ENCODE measurements around the gene CARD10. TPM values are rescaled to one million over a fixed set of nuclear protein-coding genes. Genes with fewer than 3 reads are reported as not detected.

Gene CARD10
- total and polyA plus RNA-seq, 2 of the 13 experiments (the other 11 are each of a cell fraction or from before 2014, with no cell fraction given): 35.2 to 55.8 TPM

DNA sequence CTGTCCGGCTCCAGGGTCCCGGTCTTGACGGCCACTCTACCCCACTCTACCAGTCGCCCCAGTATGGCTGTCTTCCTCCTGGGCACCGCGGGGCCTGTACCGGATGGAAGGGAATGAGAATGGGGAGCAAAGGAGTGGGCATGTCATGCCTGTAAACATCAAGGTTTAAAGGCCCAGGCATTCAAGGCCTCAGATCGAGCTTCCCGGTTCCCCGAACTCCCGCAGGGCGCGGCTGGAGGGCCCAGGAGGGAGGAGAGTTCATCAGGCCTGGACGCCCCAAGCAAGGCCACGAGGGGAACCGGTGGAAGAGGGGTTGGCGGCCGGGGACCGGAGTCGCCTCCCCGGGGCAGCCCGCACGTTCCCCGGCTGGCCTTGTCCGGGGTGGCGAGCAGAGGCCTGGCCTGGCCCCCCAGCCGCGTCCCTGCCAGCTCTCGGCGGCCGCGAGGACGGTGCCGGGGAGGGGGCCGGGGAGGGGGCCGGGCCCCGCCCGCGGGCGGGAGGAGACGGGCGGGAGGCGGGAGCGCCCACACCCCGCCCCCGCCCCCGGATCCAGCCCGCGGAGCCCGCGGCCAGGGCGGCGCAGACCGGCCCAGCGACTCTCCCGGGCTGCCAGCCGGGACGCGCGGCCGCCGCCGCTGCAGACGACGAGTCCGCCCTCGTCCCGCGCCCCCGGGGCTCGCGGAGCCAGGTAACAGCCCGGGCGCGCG, 40.8 kb upstream of the CARD10 start, which contains the start of gene CDC42EP1 (continued):
- peak; percentile 36; the same call in 1 of the 2 replicates for TF ChIP-seq HES4 (CRISPR knock-in tag; IDR thresholded peaks at IDR 0.05; ENCODE audit: borderline replicate concordance)
- no peak for TF ChIP-seq TCF7L2 (IDR thresholded peaks at IDR 0.05; ENCODE audit: low read depth, low read length)
- TF ChIP-seq, protein P1, sequence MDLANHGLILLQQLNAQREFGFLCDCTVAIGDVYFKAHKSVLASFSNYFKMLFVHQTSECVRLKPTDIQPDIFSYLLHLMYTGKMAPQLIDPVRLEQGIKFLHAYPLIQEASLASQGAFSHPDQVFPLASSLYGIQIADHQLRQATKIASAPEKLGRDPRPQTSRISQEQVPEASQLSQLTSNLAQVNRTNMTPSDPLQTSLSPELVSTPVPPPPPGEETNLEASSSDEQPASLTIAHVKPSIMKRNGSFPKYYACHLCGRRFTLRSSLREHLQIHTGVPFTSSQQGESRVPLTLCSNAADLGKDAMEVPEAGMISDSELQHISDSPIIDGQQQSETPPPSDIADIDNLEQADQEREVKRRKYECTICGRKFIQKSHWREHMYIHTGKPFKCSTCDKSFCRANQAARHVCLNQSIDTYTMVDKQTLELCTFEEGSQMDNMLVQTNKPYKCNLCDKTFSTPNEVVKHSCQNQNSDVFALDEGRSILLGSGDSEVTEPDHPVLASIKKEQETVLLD (CRISPR knock-in tag; IDR thresholded peaks at IDR 0.05; ENCODE audit: low read depth): peak; percentile 67; the same call in 1 of the 2 replicates
- no peak for TF ChIP-seq ZNF460 (CRISPR knock-in tag; IDR thresholded peaks at IDR 0.05; ENCODE audit: borderline replicate concordance)
- TF ChIP-seq, protein P2, sequence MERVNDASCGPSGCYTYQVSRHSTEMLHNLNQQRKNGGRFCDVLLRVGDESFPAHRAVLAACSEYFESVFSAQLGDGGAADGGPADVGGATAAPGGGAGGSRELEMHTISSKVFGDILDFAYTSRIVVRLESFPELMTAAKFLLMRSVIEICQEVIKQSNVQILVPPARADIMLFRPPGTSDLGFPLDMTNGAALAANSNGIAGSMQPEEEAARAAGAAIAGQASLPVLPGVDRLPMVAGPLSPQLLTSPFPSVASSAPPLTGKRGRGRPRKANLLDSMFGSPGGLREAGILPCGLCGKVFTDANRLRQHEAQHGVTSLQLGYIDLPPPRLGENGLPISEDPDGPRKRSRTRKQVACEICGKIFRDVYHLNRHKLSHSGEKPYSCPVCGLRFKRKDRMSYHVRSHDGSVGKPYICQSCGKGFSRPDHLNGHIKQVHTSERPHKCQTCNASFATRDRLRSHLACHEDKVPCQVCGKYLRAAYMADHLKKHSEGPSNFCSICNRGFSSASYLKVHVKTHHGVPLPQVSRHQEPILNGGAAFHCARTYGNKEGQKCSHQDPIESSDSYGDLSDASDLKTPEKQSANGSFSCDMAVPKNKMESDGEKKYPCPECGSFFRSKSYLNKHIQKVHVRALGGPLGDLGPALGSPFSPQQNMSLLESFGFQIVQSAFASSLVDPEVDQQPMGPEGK (CRISPR knock-in tag; IDR thresholded peaks at IDR 0.05): peak; percentile 89
- TF ChIP-seq ZNF496 (CRISPR knock-in tag; IDR thresholded peaks at IDR 0.05; ENCODE audit: insufficient replicate concordance): no peak
- TF ChIP-seq ZNF607 (CRISPR knock-in tag; IDR thresholded peaks at IDR 0.05; ENCODE audit: borderline replicate concordance): peak; percentile 66; the same call in 1 of the 2 replicates
- no peak for TF ChIP-seq EEA1 (CRISPR knock-in tag; IDR thresholded peaks at IDR 0.05; ENCODE audit: borderline replicate concordance)
- peak; percentile 52; the same call in 1 of the 2 replicates for TF ChIP-seq ZSCAN25 (CRISPR knock-in tag; IDR thresholded peaks at IDR 0.05)
- no peak for TF ChIP-seq RXRB (CRISPR knock-in tag; IDR thresholded peaks at IDR 0.05; ENCODE audit: borderline replicate concordance)
- TF ChIP-seq SALL1 (CRISPR knock-in tag; IDR thresholded peaks at IDR 0.05): peak; percentile 72
- TF ChIP-seq ZNF557 (CRISPR knock-in tag; IDR thresholded peaks at IDR 0.05): no peak
- TF ChIP-seq, protein P3, sequence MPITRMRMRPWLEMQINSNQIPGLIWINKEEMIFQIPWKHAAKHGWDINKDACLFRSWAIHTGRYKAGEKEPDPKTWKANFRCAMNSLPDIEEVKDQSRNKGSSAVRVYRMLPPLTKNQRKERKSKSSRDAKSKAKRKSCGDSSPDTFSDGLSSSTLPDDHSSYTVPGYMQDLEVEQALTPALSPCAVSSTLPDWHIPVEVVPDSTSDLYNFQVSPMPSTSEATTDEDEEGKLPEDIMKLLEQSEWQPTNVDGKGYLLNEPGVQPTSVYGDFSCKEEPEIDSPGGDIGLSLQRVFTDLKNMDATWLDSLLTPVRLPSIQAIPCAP (CRISPR knock-in tag; IDR thresholded peaks at IDR 0.05; ENCODE audit: low read depth): no peak
- TF ChIP-seq ZNF878 (CRISPR knock-in tag; IDR thresholded peaks at IDR 0.05): peak; percentile 62; the same call in 1 of the 2 replicates
- TF ChIP-seq ZNF383 (CRISPR knock-in tag; IDR thresholded peaks at IDR 0.05; ENCODE audit: borderline replicate concordance): no peak
- TF ChIP-seq ZNF558 (CRISPR knock-in tag; IDR thresholded peaks at IDR 0.05; ENCODE audit: borderline replicate concordance): peak; percentile 44; the same call in 1 of the 2 replicates
- TF ChIP-seq ZNF335 (CRISPR knock-in tag; IDR thresholded peaks at IDR 0.05): no peak
- TF ChIP-seq ZNF350 (CRISPR knock-in tag; IDR thresholded peaks at IDR 0.05; ENCODE audit: borderline replicate concordance, low read depth): no peak
- no peak for TF ChIP-seq SRSF9 (IDR thresholded peaks at IDR 0.05; ENCODE audit: borderline replicate concordance, insufficient read depth, low read depth, low read length, poor library complexity, severe bottlenecking)
- TF ChIP-seq, protein P4, sequence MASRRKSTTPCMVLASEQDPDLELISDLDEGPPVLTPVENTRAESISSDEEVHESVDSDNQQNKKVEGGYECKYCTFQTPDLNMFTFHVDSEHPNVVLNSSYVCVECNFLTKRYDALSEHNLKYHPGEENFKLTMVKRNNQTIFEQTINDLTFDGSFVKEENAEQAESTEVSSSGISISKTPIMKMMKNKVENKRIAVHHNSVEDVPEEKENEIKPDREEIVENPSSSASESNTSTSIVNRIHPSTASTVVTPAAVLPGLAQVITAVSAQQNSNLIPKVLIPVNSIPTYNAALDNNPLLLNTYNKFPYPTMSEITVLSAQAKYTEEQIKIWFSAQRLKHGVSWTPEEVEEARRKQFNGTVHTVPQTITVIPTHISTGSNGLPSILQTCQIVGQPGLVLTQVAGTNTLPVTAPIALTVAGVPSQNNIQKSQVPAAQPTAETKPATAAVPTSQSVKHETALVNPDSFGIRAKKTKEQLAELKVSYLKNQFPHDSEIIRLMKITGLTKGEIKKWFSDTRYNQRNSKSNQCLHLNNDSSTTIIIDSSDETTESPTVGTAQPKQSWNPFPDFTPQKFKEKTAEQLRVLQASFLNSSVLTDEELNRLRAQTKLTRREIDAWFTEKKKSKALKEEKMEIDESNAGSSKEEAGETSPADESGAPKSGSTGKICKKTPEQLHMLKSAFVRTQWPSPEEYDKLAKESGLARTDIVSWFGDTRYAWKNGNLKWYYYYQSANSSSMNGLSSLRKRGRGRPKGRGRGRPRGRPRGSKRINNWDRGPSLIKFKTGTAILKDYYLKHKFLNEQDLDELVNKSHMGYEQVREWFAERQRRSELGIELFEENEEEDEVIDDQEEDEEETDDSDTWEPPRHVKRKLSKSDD (CRISPR knock-in tag; IDR thresholded peaks at IDR 0.05; ENCODE audit: low read depth): no peak
- TF ChIP-seq MXI1 (IDR thresholded peaks at IDR 0.05; ENCODE audit: borderline replicate concordance, low read depth, low read length): 0 out of 3 replicates have a peak, but pooled peaks have one; percentile 8
- TF ChIP-seq ZBTB8A (CRISPR knock-in tag; IDR thresholded peaks at IDR 0.05; ENCODE audit: borderline replicate concordance, low read depth): no peak

Measured in HepG2 (cell line).